Right lobe of liver (tissue), 6 donors: ENCODE results near the gene FSTL5. TPM values are rescaled to one million over a fixed set of nuclear protein-coding genes. Genes with fewer than 3 reads are reported as not detected.

Experiments used
- ATAC-seq, 4 donors: fragments of 200-7000 bp; cut with Tn5 transposase; one replicate each; pipeline ENCODE4 v1.9.1; 2020; ENCODE audit warnings: mild to moderate bottlenecking in 4 of 4, moderate library complexity in 4 of 4
- DNase-seq, 3 donors: peaks; one replicate each; pipeline ENCODE4 v3.0.0-alpha.2; 2020
- H3K27ac ChIP-seq, 3 donors: fragments of 200-600 bp; one replicate each; pipeline ENCODE4 v1.8.0; 2022
- H3K27me3 ChIP-seq, 2 donors: fragments of 200-600 bp; one replicate each; pipeline ENCODE4 v1.8.0; 2022
- H3K36me3 ChIP-seq, 4 donors: fragments of 200-600 bp; sonication (generic) in 1 of 4; one replicate each; pipeline versions ENCODE4 v1.5.1 to v1.8.0; 2017 to 2022; ENCODE audit warnings: control low read depth in 1 of 4
- H3K4me1 ChIP-seq, 4 donors: fragments of 200-600 bp; sonication (generic) in 1 of 4; one replicate each; pipeline versions ENCODE4 v1.5.1 to v1.8.0; 2017 to 2022; ENCODE audit warnings: control low read depth in 1 of 4
- H3K4me3 ChIP-seq, 3 donors: fragments of 200-600 bp; one replicate each; pipeline ENCODE4 v1.8.0; 2022
- H3K9me3 ChIP-seq, 4 donors: fragments of 200-600 bp; sonication (generic) in 1 of 4; one replicate each; pipeline versions ENCODE4 v1.5.1 to v1.8.0; 2017 to 2022; ENCODE audit warnings: control low read depth in 1 of 4
- CTCF ChIP-seq, 4 donors: fragments of 200-600 bp in 3 of 4; fragments of 450-650 bp in 1 of 4; IDR thresholded peaks; one replicate each; pipeline versions ENCODE4 v1.5.1 to v1.8.0; 2016 to 2022; ENCODE audit warnings: antibody characterized with exemption in 4 of 4, mild to moderate bottlenecking in 2 of 4
- POLR2A ChIP-seq: fragments of 450-650 bp; IDR thresholded peaks from one replicate; pipeline ENCODE4 v1.6.1; 2017; ENCODE audit warnings: antibody characterized with exemption, mild to moderate bottlenecking
- WGBS: methylation state at CpG from one replicate; pipeline ENCODE4 v1.1.6; 2018; ENCODE audit warnings: low coverage, low lambda C conversion rate; ENCODE audit not compliant: insufficient coverage; ENCODE audit errors: missing lambda C conversion rate; 5-methylcytosine and 5-hydroxymethylcytosine counted together
- intact Hi-C, 2 donors: fragments of 100-400 bp; cut with DNase I; formaldehyde crosslinking; loops; one replicate each; pipeline versions ENCODE4 v1.11.2 to v1.14.1; 2022
- total RNA-seq, 6 experiments: library from RNA; depleted of rRNA in 2 of 6; stranded (reverse); fragments of >200 nt in 2 of 6; fragmentation: NEBNext Ultra II Directional in 3 of 6; extraction: Animal tissue kit (Norgen Biotek cat#: 25700) in 3 of 6; gene quantifications; one replicate each; pipeline versions ENCODE4 v1.1.0 to v1.2.4, GENCODE V29; 2016 to 2023
- donor health status: DM: no; HTN: yes; CAD: no.
- donor health status: DM: no; HTN: no; CAD: no.
- donor health status: DM: no; HTN: no; CAD: no.
- donor health status: DM: no; HTN: yes; CAD: no.
- donor health status: DM: no; HTN: yes; CAD: no.

FSTL5 gene
- total RNA-seq, 6 experiments from 2014 or later = 0.12 to 0.95 TPM; not detected in 4

- ATAC-seq (no peak), DNase-seq (no peak)
- no peak overlapping the region for H3K4me3 ChIP-seq
- H3K9me3 ChIP-seq = no peaks in the 10 kb centered on the region
- H3K27ac ChIP-seq = no peak overlapping the region
- H3K36me3 ChIP-seq = no peaks in the 10 kb centered on the region
- TF ChIP-seq CTCF (IDR thresholded peaks at IDR 0.05) (no peak), POLR2A (no peak)
- H3K27me3 ChIP-seq = no peaks in the 10 kb centered on the region
- intact Hi-C loops = no loop called here
- H3K4me1 ChIP-seq = no peaks in the 10 kb centered on the region
- WGBS = 71% methylated on average over 2 of the region's 2 CpGs
These were observed 644.2 kb downstream of the FSTL5 start for GRCh38 chr4:161519611-161520010.

- H3K4me1 ChIP-seq = no peaks in the 10 kb centered on the region
- ATAC-seq = no peak
- intact Hi-C loops = no loop called here
- H3K27me3 ChIP-seq = no peaks in the 10 kb centered on the region
- no peak overlapping the region for H3K4me3 ChIP-seq
- no peak overlapping the region for H3K27ac ChIP-seq
- no peaks in the 10 kb centered on the region for H3K36me3 ChIP-seq
- 40% methylated on average over 3 of the region's 3 CpGs for WGBS
- TF ChIP-seq POLR2A = no peak
- no peak for DNase-seq
- no peaks in the 10 kb centered on the region for H3K9me3 ChIP-seq
These were observed 645.9 kb downstream of the FSTL5 start for GRCh38 chr4:161517941-161518340.

DNA sequence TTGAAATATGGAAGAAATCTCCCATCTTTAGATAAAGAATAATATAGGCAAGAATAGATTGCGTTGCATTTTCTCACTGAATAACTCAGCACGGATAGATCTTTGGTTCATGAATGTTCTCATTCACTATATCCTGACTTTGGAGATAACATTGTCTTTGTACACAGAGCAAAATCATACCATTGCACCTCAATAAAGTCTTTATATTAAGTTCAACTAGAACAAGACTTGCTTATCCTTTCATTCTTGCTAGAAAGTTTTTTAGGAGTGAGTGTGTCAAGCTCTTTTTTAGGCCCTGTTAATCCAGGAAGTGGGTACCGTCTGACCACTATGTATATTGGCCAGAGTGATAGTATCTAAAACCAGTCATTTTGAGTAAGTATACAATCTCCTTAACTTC, 658.7 kb downstream of the FSTL5 start:
- H3K4me1 ChIP-seq = no peaks in the 10 kb centered on the region
- 59% methylated on average over 3 of the region's 3 CpGs for WGBS
- DNase-seq (no peak), ATAC-seq (no peak)
- TF ChIP-seq CTCF (IDR thresholded peaks at IDR 0.05) (no peak), POLR2A (no peak)
- H3K27me3 ChIP-seq = no peaks in the 10 kb centered on the region
- H3K27ac ChIP-seq = no peak overlapping the region
- no peak overlapping the region for H3K4me3 ChIP-seq
- no peaks in the 10 kb centered on the region for H3K36me3 ChIP-seq
- intact Hi-C loops = no loop called here
- no peaks in the 10 kb centered on the region for H3K9me3 ChIP-seq

DNA sequence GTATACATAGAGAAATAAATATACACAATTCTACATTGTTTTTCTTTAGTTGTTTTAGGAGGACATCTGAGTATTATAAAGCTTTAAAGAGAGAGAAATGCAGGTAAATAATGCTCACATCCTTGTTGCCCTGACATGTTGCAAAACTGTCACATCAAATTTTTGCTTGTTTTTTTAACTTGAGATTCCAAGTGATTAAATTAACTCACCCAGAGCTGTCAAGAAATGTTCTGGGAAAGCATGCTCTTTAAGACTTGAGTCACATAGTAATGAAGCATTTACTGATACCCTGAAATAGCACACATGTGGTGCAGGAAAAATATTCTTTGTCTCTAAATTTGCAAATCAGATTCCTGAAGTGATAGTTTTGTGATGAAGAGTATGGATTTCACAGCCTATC, 665.6 kb downstream of the FSTL5 start:
- Histone ChIP-seq H3K9me3 (no peaks in the 10 kb centered on the region), H3K27me3 (no peaks in the 10 kb centered on the region), H3K36me3 (no peaks in the 10 kb centered on the region), H3K4me1 (no peaks in the 10 kb centered on the region), H3K27ac (no peak overlapping the region), H3K4me3 (no peak overlapping the region)
- DNase-seq (no peak), ATAC-seq (no peak)
- intact Hi-C loops = no loop called here
- TF ChIP-seq POLR2A (no peak), CTCF (IDR thresholded peaks at IDR 0.05) (no peak)

- H3K4me1 ChIP-seq = no peaks in the 10 kb centered on the region
- H3K4me3 ChIP-seq = no peak overlapping the region
- H3K36me3 ChIP-seq = no peaks in the 10 kb centered on the region
- intact Hi-C loops = no loop called here
- H3K9me3 ChIP-seq = no peaks in the 10 kb centered on the region
- H3K27me3 ChIP-seq = no peaks in the 10 kb centered on the region
- 30% methylated on average over 1 of the region's 1 CpG for WGBS
- ATAC-seq = no peak
- DNase-seq = no peak
- TF ChIP-seq CTCF (IDR thresholded peaks at IDR 0.05) (no peak), POLR2A (no peak)
- no peak overlapping the region for H3K27ac ChIP-seq
These were observed 677.3 kb downstream of the FSTL5 start for GRCh38 chr4:161486461-161486860.
